Spleen (tissue), 11 donors: ENCODE data around the gene ANKS1B. TPM values are rescaled to one million over a fixed set of nuclear protein-coding genes. Genes with fewer than 3 reads are reported as not detected.

Experiments
- DNase-seq: peaks from one replicate; pipeline ENCODE4 v3.0.0-alpha.2; 2020
- H3K27ac ChIP-seq, 8 donors: fragments of 200-600 bp; sonication (generic) in 7 of 8; 1 replicate in 4 of 8; 2 replicates in 4 of 8; pipeline versions ENCODE4 v1.5.0 to v1.8.0; 2016 to 2021; ENCODE audit warnings: inconsistent platforms in 4 of 8, mild to moderate bottlenecking in 4 of 8, moderate library complexity in 1 of 8
- H3K27me3 ChIP-seq, 7 donors: fragments of 200-600 bp; sonication (generic) in 6 of 7; replicated peaks in 1 of 7; 1 replicate in 4 of 7; 2 replicates in 3 of 7; pipeline versions ENCODE4 v1.5.0 to v1.8.0; 2016 to 2021; ENCODE audit warnings: inconsistent platforms in 3 of 7, mild to moderate bottlenecking in 1 of 7
- H3K36me3 ChIP-seq, 6 donors: fragments of 200-600 bp; sonication (generic) in 5 of 6; 1 replicate in 4 of 6; 2 replicates in 2 of 6; pipeline versions ENCODE4 v1.5.0 to v1.8.0; 2016 to 2021; ENCODE audit warnings: inconsistent platforms in 2 of 6
- H3K4me1 ChIP-seq, 6 donors: fragments of 200-600 bp; sonication (generic) in 5 of 6; 1 replicate in 3 of 6; 2 replicates in 3 of 6; pipeline versions ENCODE4 v1.5.0 to v1.8.0; 2016 to 2021; ENCODE audit warnings: inconsistent platforms in 3 of 6
- H3K4me3 ChIP-seq, 8 donors: fragments of 200-600 bp; sonication (generic) in 7 of 8; 1 replicate in 4 of 8; 2 replicates in 4 of 8; pipeline versions ENCODE4 v1.5.0 to v1.8.0; 2016 to 2021; ENCODE audit warnings: inconsistent platforms in 4 of 8, mild to moderate bottlenecking in 4 of 8, moderate library complexity in 2 of 8
- H3K9me3 ChIP-seq, 8 donors: fragments of 200-600 bp; sonication (generic) in 7 of 8; 1 replicate in 4 of 8; 2 replicates in 4 of 8; pipeline versions ENCODE4 v1.5.0 to v1.8.0; 2016 to 2021; ENCODE audit warnings: inconsistent platforms in 4 of 8
- CTCF ChIP-seq, 11 experiments: fragments of 200-600 bp in 7 of 11; fragments of 450-650 bp in 4 of 11; sonication (generic) in 4 of 11; IDR thresholded peaks in 8 of 11; conservative IDR thresholded peaks in 3 of 11; 1 replicate in 7 of 11; 2 replicates in 4 of 11; pipeline versions ENCODE4 v1.4.0 to v1.8.0; 2016 to 2021; ENCODE audit warnings: antibody characterized with exemption in 11 of 11, inconsistent platforms in 4 of 11, mild to moderate bottlenecking in 1 of 11
- POLR2A ChIP-seq, 3 donors: fragments of 450-650 bp; IDR thresholded peaks; one replicate each; pipeline ENCODE4 v1.5.1; 2017; ENCODE audit warnings: antibody characterized with exemption in 3 of 3, mild to moderate bottlenecking in 1 of 3
- POLR2AphosphoS5 ChIP-seq, 3 donors: sonication (generic); formaldehyde crosslinking; IDR thresholded peaks; one replicate each; pipeline ENCODE4 v1.5.1; 2017; ENCODE audit warnings: antibody characterized with exemption in 3 of 3
- WGBS, 5 donors: extraction: QIAGEN DNeasy Blood & Tissue Kit in 3 of 5; methylation state at CpG; one replicate each; pipeline versions ENCODE4 v1.1.5 to v1.1.7; 2013 to 2018; 5-methylcytosine and 5-hydroxymethylcytosine counted together
- intact Hi-C: fragments of 100-400 bp; cut with DNase I; formaldehyde crosslinking; loops from one replicate; pipeline ENCODE4 v1.15.0; 2023; ENCODE audit warnings: low total_unique reads
- polyA plus RNA-seq, 3 donors: library from polyadenylated mRNA; stranded (reverse); fragments of 200-250 nt; gene quantifications; one replicate each; pipeline ENCODE4 v1.2.1, GENCODE V29; 2013
- total RNA-seq, 7 donors: library from RNA; depleted of rRNA in 3 of 7; stranded (reverse); fragments of >200 nt in 3 of 7; fragmentation: NEBNext Ultra II Directional in 4 of 7; extraction: Animal tissue kit (Norgen Biotek cat#: 25700) in 4 of 7; gene quantifications; one replicate each; pipeline versions ENCODE4 v1.1.0 to v1.2.1, GENCODE V29; 2016 to 2021
- donor health status: healthy with polysubstance abuse.
- donor health status: DM: no; HTN: no; CAD: no; lungs with moderate emphysema.
- donor health status: DM: no; HTN: no; CAD: no.
- donor health status: Bipolar disorder and iron deficiency.
- donor health status: healthy.
- donor health status: DM: no; HTN: no; CAD: no.
- donor health status: DM: yes; HTN: yes; CAD: no.

The ANKS1B gene
- total and polyA plus RNA-seq, 10 donors: 0.21 to 8.0 (median 4.2) TPM

DNA sequence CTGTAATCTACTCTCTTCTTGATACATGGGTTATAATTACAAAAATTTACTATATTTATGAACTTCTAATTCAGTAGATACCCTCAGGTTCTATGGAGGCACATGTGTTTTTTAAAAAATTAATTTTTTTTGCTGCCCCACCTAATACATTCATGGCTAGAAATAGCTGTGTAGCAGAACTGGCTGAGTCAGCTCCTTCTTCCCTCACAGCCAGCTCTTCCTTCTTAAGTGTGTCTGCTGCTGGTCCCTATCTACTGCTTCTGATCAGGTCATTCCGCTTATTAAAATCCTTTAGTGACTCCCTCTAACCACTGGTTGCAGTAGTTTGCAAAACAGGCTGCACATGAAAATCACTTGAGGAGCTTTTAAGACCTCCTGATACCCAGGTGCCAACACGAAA is 939.6 kb downstream of the ANKS1B start:
- DNase-seq: no peak
- H3K4me3 ChIP-seq: no peak overlapping the region
- peaks cover 0 to 23% (median 15%) of the 10 kb centered on the region in 8 donors for H3K9me3 ChIP-seq
- H3K36me3 ChIP-seq: no peaks in the 10 kb centered on the region
- intact Hi-C loops: no loop called here
- no peak for TF ChIP-seq CTCF (IDR thresholded peaks at IDR 0.05 in 8 of 11, conservative IDR thresholded peaks at IDR 0.05 in 3 of 11)
- no peak for TF ChIP-seq POLR2AphosphoS5 (IDR thresholded peaks at IDR 0.05)
- TF ChIP-seq POLR2A (IDR thresholded peaks at IDR 0.05): no peak
- H3K4me1 ChIP-seq: no peaks in the 10 kb centered on the region
- H3K27ac ChIP-seq: no peak overlapping the region
- WGBS, 5 donors: 82 to 97% (median 91%) methylated on average over 2 of the region's 2 CpGs
- peaks cover 0 to 9% (median 0%) of the 10 kb centered on the region in 7 donors for H3K27me3 ChIP-seq

DNA sequence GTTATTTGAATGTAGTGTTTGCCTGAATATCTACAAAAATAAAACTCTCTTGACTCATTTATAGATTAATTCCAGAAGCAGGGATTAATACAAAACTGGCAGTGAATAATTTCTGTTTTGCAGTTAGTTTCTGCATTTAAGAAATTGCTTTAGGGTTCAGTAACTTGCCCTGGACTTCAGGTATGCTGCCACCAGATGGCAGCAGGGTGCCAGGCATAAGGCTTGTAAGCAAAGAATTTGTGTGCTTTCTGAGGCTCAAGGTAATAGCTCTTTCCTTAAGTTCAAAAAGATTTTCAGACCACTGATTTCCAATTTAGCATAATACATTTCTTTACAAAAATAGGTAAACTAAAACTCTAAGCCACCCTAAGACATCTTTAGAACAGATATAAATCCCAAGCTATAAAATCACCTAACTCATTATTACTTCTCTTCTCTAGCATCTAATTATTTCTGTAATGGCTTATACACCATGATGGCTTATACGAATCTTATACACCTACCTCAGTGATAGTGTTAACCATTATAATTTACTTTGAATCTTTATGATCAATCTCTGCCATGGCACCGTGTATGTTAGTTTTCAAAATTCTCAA is 941.3 kb downstream of the ANKS1B start:
- TF ChIP-seq POLR2AphosphoS5 (IDR thresholded peaks at IDR 0.05) (no peak), CTCF (IDR thresholded peaks at IDR 0.05 in 8 of 11, conservative IDR thresholded peaks at IDR 0.05 in 3 of 11) (peak; percentile 21 to 87 (median 74)), POLR2A (IDR thresholded peaks at IDR 0.05) (no peak)
- Histone ChIP-seq H3K36me3 (no peaks in the 10 kb centered on the region), H3K4me3 (no peak overlapping the region), H3K9me3 (peaks cover 0 to 23% (median 15%) of the 10 kb centered on the region in 8 donors), H3K27ac (no peak overlapping the region), H3K4me1 (no peaks in the 10 kb centered on the region), H3K27me3 (peaks cover 0 to 9% (median 0%) of the 10 kb centered on the region in 7 donors)
- intact Hi-C loops: no loop called here
- peak; percentile 70 for DNase-seq
- 44 to 84% (median 63%) methylated on average over 2 of the region's 2 CpGs for WGBS, 5 donors

DNA sequence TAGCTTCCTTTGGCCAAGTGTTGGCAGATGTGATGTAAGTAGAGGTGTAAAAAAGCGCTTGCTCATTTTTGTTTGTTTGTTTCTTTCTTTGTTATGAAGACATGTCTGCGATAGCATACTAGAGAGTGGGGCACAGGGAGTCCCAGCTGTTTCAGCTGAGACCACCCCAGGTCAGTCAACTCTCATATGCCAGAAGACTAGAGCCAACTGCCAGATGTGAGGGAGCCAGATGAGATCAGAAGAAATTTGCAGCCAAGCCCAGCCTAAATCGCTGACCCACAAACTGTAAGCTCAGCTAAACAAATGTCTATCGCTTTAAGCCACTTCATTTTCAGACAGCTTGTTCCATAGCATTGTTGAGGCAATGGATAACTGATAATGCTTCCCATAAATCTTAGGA is 942.5 kb downstream of the ANKS1B start:
- intact Hi-C loops: no loop called here
- 87 to 95% (median 90%) methylated on average over 4 of the region's 4 CpGs for WGBS, 5 donors
- Histone ChIP-seq H3K9me3 (peaks cover 0 to 11% (median 5%) of the 10 kb centered on the region in 8 donors), H3K27ac (no peak overlapping the region), H3K4me3 (no peak overlapping the region), H3K27me3 (peaks cover 0 to 9% (median 0%) of the 10 kb centered on the region in 7 donors), H3K36me3 (no peaks in the 10 kb centered on the region), H3K4me1 (no peaks in the 10 kb centered on the region)
- DNase-seq: no peak
- TF ChIP-seq CTCF (IDR thresholded peaks at IDR 0.05 in 8 of 11, conservative IDR thresholded peaks at IDR 0.05 in 3 of 11) (no peak), POLR2A (IDR thresholded peaks at IDR 0.05) (no peak), POLR2AphosphoS5 (IDR thresholded peaks at IDR 0.05) (no peak)

GRCh38 chr12:99039367-99040120 is 945.2 kb downstream of the ANKS1B start:
- H3K9me3 ChIP-seq: no peaks in the 10 kb centered on the region
- H3K4me3 ChIP-seq: no peak overlapping the region
- H3K27me3 ChIP-seq: peaks cover 0 to 8% (median 0%) of the 10 kb centered on the region in 7 donors
- intact Hi-C loops: no loop called here
- DNase-seq: no peak
- H3K36me3 ChIP-seq: no peaks in the 10 kb centered on the region
- no peak overlapping the region for H3K27ac ChIP-seq
- WGBS, 5 donors: 85 to 91% (median 86%) methylated on average over 9 of the region's 9 CpGs
- no peak for TF ChIP-seq CTCF (IDR thresholded peaks at IDR 0.05 in 8 of 11, conservative IDR thresholded peaks at IDR 0.05 in 3 of 11)
- no peak for TF ChIP-seq POLR2AphosphoS5 (IDR thresholded peaks at IDR 0.05)
- TF ChIP-seq POLR2A (IDR thresholded peaks at IDR 0.05): no peak
- no peaks in the 10 kb centered on the region for H3K4me1 ChIP-seq
